LNCaP clone FGC (cell line): Measurements from ENCODE around the gene COMMD7.

Experiments
- DNase-seq: peaks from one replicate; pipeline ENCODE4 v3.0.0-alpha.2; 2011; ENCODE audit warnings: low read depth
- H3K4me3 ChIP-seq: 2 replicates; pipeline ENCODE4 v1.5.1; 2011; ENCODE audit warnings: mild to moderate bottlenecking, low read depth, low read length, control low read depth
- TF ChIP-seq, protein P1 (sequence below): IDR thresholded peaks from 2 replicates; pipeline ENCODE4 v1.5.1; 2012; ENCODE audit warnings: mild to moderate bottlenecking; ENCODE audit not compliant: control insufficient read depth, insufficient read depth; ENCODE audit errors: extremely low read depth

Gene COMMD7

DNA sequence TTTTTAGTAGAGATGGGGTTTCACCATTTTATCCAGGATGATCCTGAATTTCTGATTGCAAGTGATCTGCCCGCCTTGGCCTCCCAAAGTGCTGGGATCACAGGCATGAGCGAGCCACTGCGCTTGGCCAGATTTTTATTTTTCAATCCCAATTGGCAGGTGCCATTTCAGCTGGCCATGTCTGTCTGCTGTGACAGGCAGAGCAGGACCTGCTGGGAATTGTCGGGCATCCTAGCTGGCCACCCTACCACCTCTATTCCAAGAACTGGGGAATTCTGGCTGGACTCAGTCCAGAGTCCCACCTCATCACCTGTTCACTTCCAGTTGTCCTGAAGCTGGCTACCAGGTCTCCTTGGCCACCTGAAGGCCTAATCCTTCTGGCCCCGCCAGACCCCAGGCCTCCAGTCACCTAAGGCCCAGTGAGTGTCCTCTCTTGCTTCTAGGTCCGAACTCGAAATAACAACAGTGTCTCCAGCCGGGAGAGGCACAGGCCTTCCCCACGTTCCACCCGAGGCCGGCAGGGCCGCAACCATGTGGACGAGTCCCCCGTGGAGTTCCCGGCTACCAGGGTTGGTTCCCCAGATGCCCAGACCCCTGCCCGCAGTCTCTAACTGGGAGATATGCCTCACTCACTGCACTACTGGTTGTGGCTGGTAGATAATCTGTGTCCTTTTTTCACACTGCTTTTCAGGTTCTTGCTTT, 42.9 kb upstream of the COMMD7 start:
- H3K4me3 ChIP-seq, result no peak overlapping the region
- no peak for DNase-seq
- TF ChIP-seq, protein P1, sequence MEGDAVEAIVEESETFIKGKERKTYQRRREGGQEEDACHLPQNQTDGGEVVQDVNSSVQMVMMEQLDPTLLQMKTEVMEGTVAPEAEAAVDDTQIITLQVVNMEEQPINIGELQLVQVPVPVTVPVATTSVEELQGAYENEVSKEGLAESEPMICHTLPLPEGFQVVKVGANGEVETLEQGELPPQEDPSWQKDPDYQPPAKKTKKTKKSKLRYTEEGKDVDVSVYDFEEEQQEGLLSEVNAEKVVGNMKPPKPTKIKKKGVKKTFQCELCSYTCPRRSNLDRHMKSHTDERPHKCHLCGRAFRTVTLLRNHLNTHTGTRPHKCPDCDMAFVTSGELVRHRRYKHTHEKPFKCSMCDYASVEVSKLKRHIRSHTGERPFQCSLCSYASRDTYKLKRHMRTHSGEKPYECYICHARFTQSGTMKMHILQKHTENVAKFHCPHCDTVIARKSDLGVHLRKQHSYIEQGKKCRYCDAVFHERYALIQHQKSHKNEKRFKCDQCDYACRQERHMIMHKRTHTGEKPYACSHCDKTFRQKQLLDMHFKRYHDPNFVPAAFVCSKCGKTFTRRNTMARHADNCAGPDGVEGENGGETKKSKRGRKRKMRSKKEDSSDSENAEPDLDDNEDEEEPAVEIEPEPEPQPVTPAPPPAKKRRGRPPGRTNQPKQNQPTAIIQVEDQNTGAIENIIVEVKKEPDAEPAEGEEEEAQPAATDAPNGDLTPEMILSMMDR, result no peak

DNA sequence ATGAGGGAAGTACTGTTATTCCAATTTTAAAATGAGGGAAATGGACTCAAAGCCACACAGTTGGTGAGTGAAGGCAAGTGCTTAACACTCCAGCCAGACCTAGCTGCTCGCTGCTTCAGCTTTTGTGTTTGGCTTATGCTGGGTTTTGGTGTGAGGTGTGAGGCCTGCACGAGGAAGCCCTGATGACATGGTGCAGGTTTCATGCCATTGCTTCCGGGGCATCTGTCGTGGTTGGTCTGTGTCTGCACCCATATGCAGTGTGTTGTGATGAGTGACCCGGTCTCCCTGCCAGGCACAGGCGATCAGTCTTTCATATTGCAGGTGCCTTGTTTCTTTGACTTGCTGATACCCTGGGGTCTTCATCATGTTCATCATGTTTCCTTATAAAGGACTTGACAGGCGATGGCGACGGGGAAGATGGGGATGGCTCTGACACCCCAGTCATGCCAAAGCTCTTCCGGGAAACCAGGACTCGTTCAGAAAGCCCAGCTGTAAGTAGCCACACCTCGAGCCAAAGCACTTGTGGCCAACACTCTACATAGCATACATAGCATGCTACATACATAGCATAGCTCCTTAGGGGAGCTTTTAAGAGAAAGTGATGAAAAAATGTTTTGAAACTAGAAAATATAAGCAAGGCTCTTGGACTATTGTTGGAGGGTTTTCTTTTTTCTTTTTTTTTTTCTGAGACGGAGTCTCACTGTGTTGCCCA, 41.3 kb upstream of the COMMD7 start:
- TF ChIP-seq, protein P1, result no peak
- DNase-seq, result no peak

DNA sequence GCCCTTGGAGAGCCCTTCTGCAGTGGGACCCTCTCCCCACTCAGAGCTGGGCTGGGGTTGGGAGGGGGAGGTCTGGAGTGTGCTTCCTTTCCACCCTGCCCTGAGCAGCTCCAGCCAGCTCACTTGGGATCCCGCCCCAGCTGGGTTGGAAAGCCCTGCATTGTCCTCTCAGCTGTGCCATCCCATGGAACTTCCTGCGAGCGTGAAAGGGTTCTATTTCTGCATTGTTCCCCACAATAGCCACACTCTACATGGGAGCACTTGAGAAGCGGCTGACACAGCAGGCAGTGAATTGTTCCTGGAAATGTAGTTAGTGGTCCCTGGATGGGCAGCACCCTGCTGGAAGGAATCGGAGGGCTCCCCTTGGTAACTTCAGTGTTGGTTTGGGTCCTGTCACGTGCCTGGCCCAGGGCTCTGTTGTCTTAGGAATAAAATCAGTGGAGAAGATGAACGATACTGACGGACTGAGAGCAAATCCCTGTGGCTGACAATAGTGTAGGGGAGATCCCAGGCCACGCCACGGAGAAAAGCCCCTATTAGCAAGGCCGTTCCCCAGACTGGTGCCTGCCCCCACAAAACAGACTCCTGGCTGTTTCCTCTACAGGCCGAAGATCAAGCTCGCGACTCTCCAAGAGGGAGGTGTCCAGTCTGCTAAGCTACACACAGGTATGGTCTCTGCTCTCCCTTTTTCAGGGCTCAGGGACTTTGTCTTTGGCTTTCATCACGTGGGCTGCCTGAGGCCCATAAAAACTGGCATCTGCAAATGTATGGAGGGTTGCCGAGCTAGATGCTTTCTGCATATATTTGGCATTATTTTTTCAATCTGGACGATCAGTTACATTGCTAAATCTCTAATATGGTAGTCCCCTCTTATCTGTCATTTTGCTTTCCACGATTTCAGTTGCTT, 37.7 kb upstream of the COMMD7 start:
- TF ChIP-seq, protein P1, result no peak
- no peak overlapping the region for H3K4me3 ChIP-seq
- DNase-seq, result no peak

More for the DNA sequence above, 41.3 kb upstream of the COMMD7 start:
- H3K4me3 ChIP-seq, result no peak overlapping the region

DNA sequence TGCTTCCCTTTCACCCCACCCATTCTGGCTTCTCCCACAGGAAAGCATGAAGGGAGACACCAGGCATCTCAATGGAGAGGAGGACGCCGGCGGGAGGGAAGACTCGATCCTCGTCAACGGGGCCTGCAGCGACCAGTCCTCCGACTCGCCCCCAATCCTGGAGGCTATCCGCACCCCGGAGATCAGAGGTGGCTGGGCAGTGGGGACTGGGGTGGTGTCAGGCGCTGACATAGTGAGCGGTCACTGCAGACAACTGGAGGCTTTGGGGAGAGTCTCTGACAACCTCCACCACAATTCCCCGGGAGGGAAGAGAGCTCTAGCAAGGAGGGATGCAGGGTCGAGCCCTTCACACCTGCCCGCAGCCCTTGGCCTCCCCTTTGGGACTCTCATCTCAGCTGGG, 37.0 kb upstream of the COMMD7 start:
- TF ChIP-seq, protein P1, result no peak
- H3K4me3 ChIP-seq, result no peak overlapping the region
- no peak for DNase-seq

DNA sequence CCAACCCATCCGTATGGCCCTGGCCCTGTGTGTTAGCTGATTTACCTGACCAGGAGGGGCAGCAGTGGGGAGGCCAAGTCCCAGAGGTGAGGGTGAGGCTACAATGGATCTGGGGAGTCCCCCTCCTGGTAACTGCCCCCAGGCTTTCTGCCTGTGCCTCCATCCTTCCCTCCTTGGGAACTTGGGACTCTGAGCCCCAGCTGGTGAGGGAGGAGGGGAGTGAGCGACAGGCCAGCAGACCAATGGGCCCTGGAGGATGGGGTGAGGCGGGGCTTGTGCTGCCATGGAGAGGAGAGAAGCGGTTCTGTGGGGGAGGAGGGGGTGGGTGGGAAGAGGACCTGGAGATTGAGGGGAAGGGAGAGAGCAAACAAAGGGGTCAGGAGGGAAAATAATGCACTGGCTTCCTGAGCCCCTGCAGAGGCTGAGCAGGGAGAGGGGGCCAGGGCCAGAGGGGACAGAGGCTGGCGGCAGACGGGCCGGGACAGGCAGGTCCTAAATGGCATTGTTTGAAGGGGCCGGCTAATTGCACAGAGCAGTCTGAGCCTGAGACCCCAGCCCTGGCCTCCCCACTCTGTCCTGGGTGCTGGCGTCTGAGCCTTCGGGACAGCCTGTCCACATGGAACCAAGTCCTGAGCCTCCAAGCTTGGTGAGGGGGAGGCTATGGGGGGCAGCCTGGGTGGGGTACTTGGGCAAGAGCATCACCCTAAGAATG, 36.4 kb upstream of the COMMD7 start:
- TF ChIP-seq, protein P1, result no peak
- DNase-seq, result no peak
- no peak overlapping the region for H3K4me3 ChIP-seq
